ENCODE data around the gene PGR.
A peak's percentile ranks its signal among the peaks of the same experiment; 100 is the strongest.

The PGR gene

DNA sequence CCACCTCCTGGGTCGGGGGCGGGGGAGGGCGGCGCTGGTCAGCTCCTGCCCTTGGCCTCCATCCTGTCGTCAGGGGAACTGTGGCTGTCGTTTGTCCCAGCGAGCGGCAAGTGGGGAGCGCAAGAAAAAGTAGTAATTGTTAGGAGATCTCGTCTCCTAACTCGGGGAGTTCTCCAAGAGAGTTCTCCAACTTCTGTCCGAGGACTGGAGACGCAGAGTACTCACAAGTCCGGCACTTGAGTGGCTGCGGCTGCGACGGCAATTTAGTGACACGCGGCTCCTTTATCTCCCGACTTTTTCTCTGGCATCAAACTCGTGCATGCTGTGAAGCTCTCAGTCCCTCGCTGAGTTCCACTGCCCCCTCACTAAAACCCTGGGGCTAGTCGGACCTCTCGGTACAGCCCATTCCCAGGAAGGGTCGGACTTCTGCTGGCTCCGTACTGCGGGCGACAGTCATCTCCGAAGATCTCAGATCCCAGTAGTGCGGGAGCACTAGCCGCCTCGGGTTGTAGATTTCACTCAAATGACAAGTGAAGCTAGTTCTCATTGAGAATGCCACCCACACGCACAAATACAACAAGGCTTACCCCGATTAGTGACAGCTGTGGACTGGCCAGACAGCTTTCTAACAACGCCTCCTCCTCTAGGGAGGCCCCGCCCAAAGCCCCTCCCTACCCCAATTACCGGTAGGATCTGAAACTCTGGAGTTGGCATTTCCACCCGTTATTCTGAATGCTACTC, at the start of gene PGR:
Gene PGR, minus strand, starts transcription at position 611 of the 741 bp plus-strand sequence. CDS start 743 bp downstream, outside the sequence.
- Histone ChIP-seq H3K27me3 (ENCODE audit: insufficient read depth, low read length) (peaks cover 78% of the 10 kb centered on the region), H2AFZ (ENCODE audit: low read length, unreplicated experiment) (no peak within 1 kb of the TSS)

DNA sequence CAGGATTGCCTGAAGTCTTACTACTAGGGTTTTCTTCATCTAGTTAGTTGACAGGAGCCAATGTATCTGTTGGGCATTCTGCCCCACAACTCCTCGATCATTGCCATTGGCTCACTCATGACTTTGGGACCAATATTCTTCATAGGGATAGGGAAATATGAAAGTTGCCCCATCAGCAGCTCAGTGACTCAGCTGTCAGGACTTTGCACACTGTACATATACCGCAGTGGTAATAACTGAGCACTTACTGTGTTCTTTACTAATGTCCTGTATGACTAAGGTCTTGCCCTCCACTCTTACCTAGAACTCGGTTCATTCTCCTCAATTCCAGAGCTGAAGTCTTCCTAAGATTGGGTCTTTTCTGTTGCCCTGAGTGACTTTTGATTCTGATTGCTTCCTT, 46.8 kb upstream of the PGR start:
- H3K4me1 ChIP-seq (ENCODE audit: control insufficient read depth, insufficient read depth, low read length, unreplicated experiment) = no peaks in the 10 kb centered on the region

More for the DNA sequence above, at the start of gene PGR:
- Histone ChIP-seq H3K36me3 (ENCODE audit: insufficient read depth, low read length) (no peaks in the 10 kb centered on the region), H3K4me1 (ENCODE audit: control insufficient read depth, insufficient read depth, low read length, unreplicated experiment) (no peaks in the 10 kb centered on the region), H3K79me2 (ENCODE audit: control insufficient read depth, insufficient read depth, low read length, unreplicated experiment) (no peaks in the 10 kb centered on the region), H3K27ac (ENCODE audit: low read depth, low read length) (no peak within 1 kb of the TSS), H3K4me3 (ENCODE audit: low read depth, low read length) (no peak within 1 kb of the TSS)

DNA sequence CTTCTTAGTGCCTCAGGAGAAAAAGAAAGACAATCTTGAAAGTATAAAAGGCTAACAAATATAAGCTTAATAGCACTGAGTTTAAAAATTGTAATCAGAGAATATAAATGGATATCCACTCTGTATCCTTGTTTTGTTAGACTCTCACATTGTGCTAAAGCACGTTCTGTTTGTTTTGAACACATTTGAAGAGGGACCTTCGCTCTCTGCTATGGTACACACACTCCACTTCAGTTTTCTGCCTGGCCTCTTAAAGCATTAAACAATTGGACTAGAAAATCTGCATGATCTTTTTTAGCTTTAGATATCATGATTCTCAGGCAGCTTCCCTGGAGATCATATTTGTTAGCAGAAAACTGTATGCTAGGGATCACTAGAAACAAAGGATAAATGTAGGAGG, 40.3 kb upstream of the PGR start:
- Histone ChIP-seq H3K27me3 (ENCODE audit: insufficient read depth, low read length) (no peaks in the 10 kb centered on the region), H2AFZ (ENCODE audit: low read length, unreplicated experiment) (no peak overlapping the region), H3K4me3 (ENCODE audit: low read depth, low read length) (no peak overlapping the region), H3K79me2 (ENCODE audit: control insufficient read depth, insufficient read depth, low read length, unreplicated experiment) (no peaks in the 10 kb centered on the region), H3K4me1 (ENCODE audit: control insufficient read depth, insufficient read depth, low read length, unreplicated experiment) (no peaks in the 10 kb centered on the region), H3K36me3 (ENCODE audit: insufficient read depth, low read length) (no peaks in the 10 kb centered on the region), H3K27ac (ENCODE audit: low read depth, low read length) (no peak overlapping the region)

More for the DNA sequence above, 46.8 kb upstream of the PGR start:
- Histone ChIP-seq H3K27me3 (ENCODE audit: insufficient read depth, low read length) (no peaks in the 10 kb centered on the region), H2AFZ (ENCODE audit: low read length, unreplicated experiment) (no peak overlapping the region), H3K27ac (ENCODE audit: low read depth, low read length) (no peak overlapping the region), H3K79me2 (ENCODE audit: control insufficient read depth, insufficient read depth, low read length, unreplicated experiment) (no peaks in the 10 kb centered on the region), H3K36me3 (ENCODE audit: insufficient read depth, low read length) (no peaks in the 10 kb centered on the region), H3K4me3 (ENCODE audit: low read depth, low read length) (no peak overlapping the region)

DNA sequence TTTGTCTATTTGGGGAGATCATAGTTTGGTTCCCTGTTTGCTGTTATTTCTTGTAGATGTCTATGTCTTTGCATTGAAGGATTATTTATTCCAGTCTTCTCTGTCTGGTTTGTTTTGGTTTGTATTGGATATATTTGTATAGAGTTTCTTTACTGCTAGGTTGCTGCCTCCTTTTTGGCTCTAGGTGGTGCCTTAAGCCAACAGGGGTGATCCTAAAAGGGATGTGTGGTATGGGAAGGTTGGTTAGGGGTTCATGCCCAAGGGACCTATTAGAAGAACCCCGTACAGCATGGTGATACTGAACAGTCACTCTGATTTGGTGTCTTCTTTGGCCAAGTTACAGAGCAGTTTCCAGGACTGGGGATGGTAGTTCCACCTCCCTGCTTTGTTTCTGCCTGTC, 36.4 kb upstream of the PGR start:
- Histone ChIP-seq H3K4me3 (ENCODE audit: low read depth, low read length) (no peak overlapping the region), H3K27ac (ENCODE audit: low read depth, low read length) (no peak overlapping the region), H3K79me2 (ENCODE audit: control insufficient read depth, insufficient read depth, low read length, unreplicated experiment) (no peaks in the 10 kb centered on the region), H3K27me3 (ENCODE audit: insufficient read depth, low read length) (no peaks in the 10 kb centered on the region), H2AFZ (ENCODE audit: low read length, unreplicated experiment) (no peak overlapping the region), H3K36me3 (ENCODE audit: insufficient read depth, low read length) (no peaks in the 10 kb centered on the region), H3K4me1 (ENCODE audit: control insufficient read depth, insufficient read depth, low read length, unreplicated experiment) (no peaks in the 10 kb centered on the region)

DNA sequence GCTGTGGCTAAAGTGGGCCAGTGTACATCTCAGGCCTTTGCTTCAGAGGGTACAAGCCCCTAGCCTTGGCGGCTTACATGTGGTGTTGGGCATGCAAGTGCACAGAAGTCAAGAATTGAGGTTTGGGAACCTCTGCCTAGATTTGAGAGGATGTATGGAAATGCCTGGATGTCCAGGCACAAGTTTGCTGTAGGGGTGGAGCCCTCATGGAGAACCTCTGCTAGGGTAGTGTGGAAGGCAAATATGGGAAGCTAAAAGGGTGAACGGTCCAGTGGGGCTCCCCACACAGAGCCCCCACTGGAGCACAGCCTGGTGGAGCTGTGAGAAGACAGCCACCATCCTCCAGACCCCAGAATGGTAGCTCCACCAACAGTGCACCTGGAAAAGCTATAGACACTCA, 28.5 kb upstream of the PGR start:
- Histone ChIP-seq H3K27me3 (ENCODE audit: insufficient read depth, low read length) (no peaks in the 10 kb centered on the region), H3K27ac (ENCODE audit: low read depth, low read length) (no peak overlapping the region), H2AFZ (ENCODE audit: low read length, unreplicated experiment) (no peak overlapping the region)

DNA sequence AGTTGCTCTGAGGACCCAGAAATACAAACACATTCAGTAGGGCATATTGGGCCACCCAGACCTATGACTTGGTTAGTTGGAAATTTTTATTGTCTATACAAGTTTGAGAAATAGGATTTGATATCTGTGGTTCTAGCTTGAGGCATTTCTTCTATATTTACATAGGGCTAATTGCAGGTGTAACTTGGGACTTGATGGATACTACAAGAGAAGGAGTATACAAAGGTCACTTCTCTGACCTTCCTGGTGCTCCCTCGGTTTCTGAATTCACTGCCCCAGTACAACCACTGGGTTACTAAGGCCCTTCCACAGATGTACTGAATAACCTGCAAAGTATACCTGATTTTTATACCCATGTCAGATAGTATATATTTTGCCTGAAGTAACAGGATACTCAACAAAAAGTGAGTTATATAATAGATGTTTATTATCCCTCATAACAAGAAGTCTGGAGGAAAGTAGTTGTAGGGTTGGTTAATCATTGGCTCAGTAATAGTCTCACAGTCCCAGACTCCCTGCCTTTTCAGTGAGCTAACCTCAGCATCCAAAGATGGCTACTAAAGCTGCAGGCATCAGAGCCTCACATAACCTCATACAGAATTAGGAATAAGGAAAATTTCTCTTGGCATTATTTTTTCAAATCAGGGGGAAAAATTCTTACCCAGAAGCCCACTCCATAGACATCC, 8.8 kb upstream of the PGR start:
- H3K79me2 ChIP-seq (ENCODE audit: control insufficient read depth, insufficient read depth, low read length, unreplicated experiment) = no peaks in the 10 kb centered on the region
- H2AFZ ChIP-seq (ENCODE audit: low read length, unreplicated experiment) = no peak overlapping the region
- no peaks in the 10 kb centered on the region for H3K4me1 ChIP-seq (ENCODE audit: control insufficient read depth, insufficient read depth, low read length, unreplicated experiment)
- H3K36me3 ChIP-seq (ENCODE audit: insufficient read depth, low read length) = no peaks in the 10 kb centered on the region
- no peak overlapping the region for H3K27ac ChIP-seq (ENCODE audit: low read depth, low read length)
- no peaks in the 10 kb centered on the region for H3K27me3 ChIP-seq (ENCODE audit: insufficient read depth, low read length)
- H3K4me3 ChIP-seq (ENCODE audit: low read depth, low read length) = no peak overlapping the region

More for the DNA sequence above, 28.5 kb upstream of the PGR start:
- Histone ChIP-seq H3K79me2 (ENCODE audit: control insufficient read depth, insufficient read depth, low read length, unreplicated experiment) (no peaks in the 10 kb centered on the region), H3K36me3 (ENCODE audit: insufficient read depth, low read length) (no peaks in the 10 kb centered on the region), H3K4me3 (ENCODE audit: low read depth, low read length) (no peak overlapping the region), H3K4me1 (ENCODE audit: control insufficient read depth, insufficient read depth, low read length, unreplicated experiment) (no peaks in the 10 kb centered on the region)

DNA sequence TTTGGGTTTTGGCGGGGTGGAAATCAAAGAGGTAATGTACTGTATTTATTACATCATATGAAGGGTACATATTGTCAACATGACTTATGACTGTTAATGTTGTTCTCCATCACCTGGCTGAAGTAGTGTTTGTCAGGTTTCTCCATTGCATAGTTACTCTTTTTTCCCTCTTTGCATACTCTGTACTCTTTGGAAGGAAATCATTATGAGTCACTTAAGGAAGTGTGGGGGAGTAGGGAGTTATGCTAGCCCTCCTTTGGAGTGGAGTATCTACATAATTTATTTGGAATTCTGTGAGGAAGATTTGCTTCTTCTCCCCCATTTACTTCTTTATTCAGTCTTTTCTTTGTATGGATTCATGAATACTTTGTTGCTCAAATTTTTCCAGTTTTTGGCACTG, 3.6 kb upstream of the PGR start:
- H2AFZ ChIP-seq (ENCODE audit: low read length, unreplicated experiment) = no peak overlapping the region
- no peaks in the 10 kb centered on the region for H3K4me1 ChIP-seq (ENCODE audit: control insufficient read depth, insufficient read depth, low read length, unreplicated experiment)
- no peaks in the 10 kb centered on the region for H3K79me2 ChIP-seq (ENCODE audit: control insufficient read depth, insufficient read depth, low read length, unreplicated experiment)
- H3K27me3 ChIP-seq (ENCODE audit: insufficient read depth, low read length) = peaks cover 40% of the 10 kb centered on the region
- H3K36me3 ChIP-seq (ENCODE audit: insufficient read depth, low read length) = no peaks in the 10 kb centered on the region
- no peak overlapping the region for H3K27ac ChIP-seq (ENCODE audit: low read depth, low read length)
- no peak overlapping the region for H3K4me3 ChIP-seq (ENCODE audit: low read depth, low read length)

DNA sequence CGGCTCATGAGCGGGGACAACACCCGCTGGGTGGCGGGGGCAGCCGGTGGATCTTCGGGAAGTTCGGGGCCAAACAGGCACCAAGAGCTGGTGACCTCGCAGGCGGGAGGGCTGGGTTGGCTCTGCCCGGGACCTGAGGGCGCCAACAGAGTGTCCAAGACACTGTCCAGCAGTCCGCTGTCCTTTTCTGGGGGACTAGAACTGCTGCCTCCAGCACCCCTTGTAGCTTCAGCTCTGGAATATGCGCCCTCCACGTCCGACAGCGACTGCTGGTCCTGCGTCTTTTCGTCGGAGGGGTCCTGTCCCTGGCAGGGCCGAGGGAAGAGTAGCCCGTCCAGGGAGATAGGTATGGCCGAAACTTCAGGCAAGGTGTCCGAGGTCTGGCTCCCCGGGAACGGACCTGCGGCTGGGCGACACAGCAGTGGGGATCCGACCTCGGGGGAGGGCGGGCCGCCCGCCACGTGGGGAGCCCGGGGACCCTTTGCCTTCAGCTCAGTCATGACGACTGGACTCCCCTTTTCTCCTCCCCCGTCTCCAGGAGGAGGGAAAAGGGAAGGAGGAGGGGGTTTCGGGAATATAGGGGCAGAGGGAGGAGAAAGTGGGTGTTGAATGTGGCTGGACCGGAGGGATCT, 926 bp downstream of the PGR start:
- Histone ChIP-seq H3K79me2 (ENCODE audit: control insufficient read depth, insufficient read depth, low read length, unreplicated experiment) (no peaks in the 10 kb centered on the region), H3K36me3 (ENCODE audit: insufficient read depth, low read length) (no peaks in the 10 kb centered on the region), H3K4me1 (ENCODE audit: control insufficient read depth, insufficient read depth, low read length, unreplicated experiment) (no peaks in the 10 kb centered on the region), H2AFZ (ENCODE audit: low read length, unreplicated experiment) (no peak overlapping the region), H3K27me3 (ENCODE audit: insufficient read depth, low read length) (peaks cover 85% of the 10 kb centered on the region), H3K4me3 (ENCODE audit: low read depth, low read length) (peak overlapping the region; percentile 77; the same call in 1 of the 2 replicates), H3K27ac (ENCODE audit: low read depth, low read length) (no peak overlapping the region)

DNA sequence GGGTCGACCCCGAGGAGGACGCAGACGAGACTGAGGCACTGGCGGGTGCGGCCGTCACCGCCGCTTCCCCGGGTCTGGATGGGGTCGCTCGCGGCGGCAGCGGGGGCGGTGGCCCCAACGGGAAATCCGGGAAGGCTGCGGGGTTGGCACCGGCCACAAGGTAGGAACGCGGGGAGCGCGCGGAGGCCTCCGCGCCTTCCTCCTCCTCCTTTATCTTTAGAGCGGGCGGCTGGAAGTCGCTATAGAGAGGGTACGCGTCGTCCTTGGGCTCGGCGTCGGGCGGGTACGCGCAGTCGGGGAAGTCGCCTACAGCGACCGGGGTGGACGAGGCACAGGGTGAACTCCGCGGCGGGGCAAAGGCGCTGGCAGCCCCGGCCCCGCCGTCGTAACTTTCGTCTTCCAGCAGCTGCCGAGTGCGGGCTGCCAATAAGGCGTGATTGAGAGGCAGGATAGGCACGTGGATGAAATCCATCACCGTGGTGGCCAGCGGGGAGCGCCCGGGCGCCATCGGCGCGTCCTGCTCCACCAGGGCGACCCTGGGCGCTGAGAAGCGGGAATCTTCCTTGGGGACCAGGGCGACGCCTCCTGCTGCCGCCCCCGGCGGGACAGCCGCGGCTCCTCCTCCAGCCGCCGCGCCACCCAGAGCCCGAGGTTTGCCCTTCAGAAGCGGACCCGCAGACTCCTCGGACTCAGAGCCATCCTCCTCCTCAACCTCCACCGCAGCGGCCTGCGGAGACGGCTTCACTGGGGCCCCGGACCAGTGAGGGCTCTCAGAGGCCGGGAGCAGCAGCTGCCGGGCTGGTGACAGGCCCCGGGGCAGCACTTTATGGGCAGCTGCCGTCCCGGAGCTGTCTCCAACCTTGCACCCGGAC, 1.7 kb downstream of the PGR start:
- Histone ChIP-seq H3K36me3 (ENCODE audit: insufficient read depth, low read length) (no peaks in the 10 kb centered on the region), H3K4me3 (ENCODE audit: low read depth, low read length) (peak overlapping the region; percentile 77), H2AFZ (ENCODE audit: low read length, unreplicated experiment) (peak overlapping the region; percentile 53), H3K79me2 (ENCODE audit: control insufficient read depth, insufficient read depth, low read length, unreplicated experiment) (no peaks in the 10 kb centered on the region), H3K27ac (ENCODE audit: low read depth, low read length) (no peak overlapping the region), H3K4me1 (ENCODE audit: control insufficient read depth, insufficient read depth, low read length, unreplicated experiment) (no peaks in the 10 kb centered on the region), H3K27me3 (ENCODE audit: insufficient read depth, low read length) (peaks cover 92% of the 10 kb centered on the region)

DNA sequence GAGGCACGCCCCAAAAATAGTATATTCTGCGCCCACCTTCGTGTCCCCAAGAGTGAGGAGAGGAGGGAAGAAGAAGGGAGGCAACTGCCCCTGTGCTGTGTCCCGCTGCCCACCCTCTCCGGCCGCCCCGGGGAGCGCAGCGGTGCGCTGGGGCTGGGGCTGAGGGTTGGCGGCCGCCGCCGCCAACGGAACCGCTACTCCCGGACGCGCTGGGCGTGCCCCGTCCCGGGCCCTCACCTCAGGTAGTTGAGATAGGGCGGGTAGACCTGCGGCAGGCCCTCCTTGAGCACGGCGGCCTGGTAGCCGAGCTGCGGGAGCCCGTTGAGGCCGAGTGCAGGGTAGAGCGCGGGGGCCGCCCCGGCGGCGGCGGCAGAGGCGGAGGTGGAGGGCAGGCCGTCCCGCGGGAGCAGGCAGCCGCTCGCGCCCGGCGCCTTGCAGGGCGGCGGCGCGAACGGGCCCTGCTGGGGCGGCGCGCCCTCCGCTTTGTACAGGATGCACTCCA, 2.4 kb downstream of the PGR start:
- H2AFZ ChIP-seq (ENCODE audit: low read length, unreplicated experiment) = peak overlapping the region; percentile 53
- peaks cover 98% of the 10 kb centered on the region for H3K27me3 ChIP-seq (ENCODE audit: insufficient read depth, low read length)
- H3K79me2 ChIP-seq (ENCODE audit: control insufficient read depth, insufficient read depth, low read length, unreplicated experiment) = no peaks in the 10 kb centered on the region
- peak overlapping the region; percentile 77 for H3K4me3 ChIP-seq (ENCODE audit: low read depth, low read length)
- H3K4me1 ChIP-seq (ENCODE audit: control insufficient read depth, insufficient read depth, low read length, unreplicated experiment) = no peaks in the 10 kb centered on the region
- H3K27ac ChIP-seq (ENCODE audit: low read depth, low read length) = no peak overlapping the region
- H3K36me3 ChIP-seq (ENCODE audit: insufficient read depth, low read length) = no peaks in the 10 kb centered on the region

Data from ACC112 (cell line).